GM10266 (cell line): ENCODE measurements around the gene SPDYA.
A peak's percentile ranks its signal among the peaks of the same experiment; 100 is the strongest.

Experiments
- DNase-seq: peaks from one replicate; pipeline ENCODE4 v3.0.0; 2012; ENCODE audit errors: extremely low spot score
- TF ChIP-seq, protein P1 (sequence below): IDR thresholded peaks from 2 replicates; pipeline ENCODE4 v1.5.1; 2012; ENCODE audit warnings: mild to moderate bottlenecking, low read depth; ENCODE audit not compliant: control insufficient read depth, insufficient read depth; ENCODE audit errors: missing control alignments

SPDYA gene

DNA sequence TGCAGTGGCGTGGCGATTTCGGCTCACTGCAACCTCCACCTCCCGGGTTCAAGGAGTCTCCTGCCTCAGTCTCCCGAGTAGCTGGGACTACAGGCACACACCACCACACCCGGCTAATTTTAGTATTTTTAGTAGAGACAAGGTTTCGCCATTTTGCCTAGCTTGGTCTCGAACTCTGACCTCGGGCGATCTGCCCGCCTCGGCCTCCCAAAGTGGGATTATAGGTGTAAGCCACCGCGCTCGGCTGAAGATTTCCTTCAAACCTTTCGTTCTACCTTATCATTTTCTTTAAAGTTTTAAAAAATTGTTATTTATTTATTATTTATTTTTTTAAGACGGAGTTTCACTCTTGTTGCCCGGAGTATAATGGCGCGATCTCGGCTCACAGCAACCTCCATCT, 82.9 kb downstream of the SPDYA start:
- TF ChIP-seq, protein P1, sequence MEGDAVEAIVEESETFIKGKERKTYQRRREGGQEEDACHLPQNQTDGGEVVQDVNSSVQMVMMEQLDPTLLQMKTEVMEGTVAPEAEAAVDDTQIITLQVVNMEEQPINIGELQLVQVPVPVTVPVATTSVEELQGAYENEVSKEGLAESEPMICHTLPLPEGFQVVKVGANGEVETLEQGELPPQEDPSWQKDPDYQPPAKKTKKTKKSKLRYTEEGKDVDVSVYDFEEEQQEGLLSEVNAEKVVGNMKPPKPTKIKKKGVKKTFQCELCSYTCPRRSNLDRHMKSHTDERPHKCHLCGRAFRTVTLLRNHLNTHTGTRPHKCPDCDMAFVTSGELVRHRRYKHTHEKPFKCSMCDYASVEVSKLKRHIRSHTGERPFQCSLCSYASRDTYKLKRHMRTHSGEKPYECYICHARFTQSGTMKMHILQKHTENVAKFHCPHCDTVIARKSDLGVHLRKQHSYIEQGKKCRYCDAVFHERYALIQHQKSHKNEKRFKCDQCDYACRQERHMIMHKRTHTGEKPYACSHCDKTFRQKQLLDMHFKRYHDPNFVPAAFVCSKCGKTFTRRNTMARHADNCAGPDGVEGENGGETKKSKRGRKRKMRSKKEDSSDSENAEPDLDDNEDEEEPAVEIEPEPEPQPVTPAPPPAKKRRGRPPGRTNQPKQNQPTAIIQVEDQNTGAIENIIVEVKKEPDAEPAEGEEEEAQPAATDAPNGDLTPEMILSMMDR, result no peak
- no peak for DNase-seq

DNA sequence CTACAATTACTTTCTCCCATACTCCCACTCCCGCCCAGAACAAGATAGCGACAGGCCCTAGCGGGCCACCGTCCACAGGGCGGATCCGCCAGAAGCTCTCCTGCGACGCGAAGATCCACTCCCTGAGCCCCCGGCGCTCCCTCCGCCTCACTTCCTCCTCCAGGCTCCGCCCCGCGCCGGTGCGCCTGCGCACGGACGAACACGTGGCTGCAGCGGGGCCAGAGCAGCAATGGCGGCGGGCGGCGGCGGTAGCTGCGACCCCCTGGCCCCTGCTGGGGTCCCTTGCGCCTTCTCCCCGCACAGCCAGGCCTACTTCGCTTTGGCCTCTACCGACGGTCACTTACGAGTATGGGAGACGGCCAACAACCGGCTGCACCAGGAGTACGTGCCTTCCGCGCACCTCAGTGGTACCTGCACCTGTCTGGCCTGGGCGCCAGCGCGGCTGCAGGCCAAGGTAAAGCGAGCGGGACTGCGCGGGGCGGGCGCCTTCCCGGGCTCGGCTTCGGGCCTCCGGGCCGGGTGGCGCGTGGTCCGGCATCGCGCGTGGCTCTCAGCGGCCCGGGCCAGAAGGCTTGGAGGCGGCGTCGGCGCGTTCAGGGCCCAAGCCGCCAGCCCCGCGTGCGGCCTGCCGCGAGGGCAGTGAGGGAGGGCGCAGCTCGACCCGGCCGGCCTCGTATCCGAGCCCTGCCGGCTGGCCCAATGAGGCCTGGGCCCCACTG, 84.0 kb downstream of the SPDYA start, which contains the start of gene WDR43:
WDR43 (plus strand) TSS at position 198 of the 719 bp plus-strand sequence; CDS start at position 230, 32 bp downstream.
- TF ChIP-seq, protein P1, result no peak
- DNase-seq, result peak; percentile 97

DNA sequence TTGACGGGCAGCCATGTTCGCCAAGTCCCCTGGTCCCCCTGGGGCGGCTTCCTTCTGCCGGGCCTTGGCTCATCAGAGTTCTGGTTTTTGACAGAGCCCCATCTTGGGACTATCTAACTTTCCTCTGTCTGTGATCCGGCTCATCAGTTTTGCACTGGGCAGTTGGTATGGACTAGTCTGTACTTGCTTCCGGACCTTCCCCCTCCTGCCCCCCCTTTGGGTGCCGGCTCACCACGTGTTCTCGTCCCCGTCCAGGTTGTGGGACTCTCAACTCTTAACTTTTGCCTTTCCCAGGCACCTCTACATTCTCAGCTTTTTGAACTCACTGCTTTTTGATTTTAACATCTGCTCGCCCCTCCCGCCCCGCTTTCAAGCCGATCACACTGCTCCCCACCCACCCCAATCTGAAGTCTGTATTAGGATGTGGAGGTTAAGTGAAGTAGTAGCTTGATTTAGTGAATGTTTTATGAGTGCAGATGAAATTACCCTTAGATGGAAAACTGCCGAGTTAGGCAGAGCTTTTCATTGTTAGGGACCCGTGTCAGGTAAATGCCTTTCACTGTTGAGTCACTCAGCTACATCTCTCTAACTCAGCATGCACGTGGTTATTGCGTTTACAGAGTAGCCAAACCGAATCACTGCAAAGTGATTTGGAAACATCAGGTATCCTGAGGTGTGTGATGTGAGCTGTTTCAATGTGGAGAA, 84.7 kb downstream of the SPDYA start:
- DNase-seq, result peak; percentile 55
- TF ChIP-seq, protein P1, result no peak

DNA sequence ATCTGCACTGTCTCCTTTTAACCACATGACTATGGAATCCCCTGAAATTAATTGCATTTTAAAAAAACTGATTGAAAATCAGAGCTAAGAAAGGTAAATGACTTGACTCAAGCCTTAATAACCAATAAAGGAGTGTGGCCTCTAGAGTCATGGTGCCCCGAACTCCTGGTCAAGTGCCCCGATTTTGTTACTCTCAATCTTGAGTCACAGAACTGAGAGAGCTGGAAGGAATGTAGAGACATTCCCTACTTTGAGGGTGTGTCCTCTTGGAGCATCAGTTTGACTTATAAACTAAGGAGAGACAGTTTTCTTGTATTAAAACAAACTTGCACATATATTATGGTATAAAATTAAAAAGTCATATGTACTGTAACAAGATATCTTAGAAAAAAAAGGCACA, 86.3 kb downstream of the SPDYA start:
- TF ChIP-seq, protein P1, result no peak
- DNase-seq, result no peak

DNA sequence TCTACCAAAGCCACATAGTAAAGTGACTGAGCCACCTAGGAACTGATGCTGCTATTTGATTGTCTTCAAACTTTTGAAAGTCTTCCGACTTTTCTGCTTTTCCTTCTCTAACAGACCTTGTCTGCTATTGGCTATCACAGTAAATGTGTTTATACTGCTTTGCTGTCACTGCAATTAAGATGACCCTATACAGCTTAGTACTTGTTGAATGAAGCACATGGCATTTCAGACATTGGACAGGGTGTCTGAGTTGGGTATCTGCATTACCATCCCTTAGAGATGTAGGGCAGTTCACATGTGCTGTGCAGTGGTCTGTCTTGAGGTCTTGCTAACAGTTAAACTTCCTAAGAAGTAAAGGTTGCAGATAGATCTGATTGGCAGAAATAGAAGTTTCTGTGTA, 87.4 kb downstream of the SPDYA start:
- no peak for DNase-seq
- TF ChIP-seq, protein P1, result no peak
